GM12801 (cell line): Measurements from ENCODE around the gene DIS3L2.

Experiments used
- CTCF ChIP-seq: IDR thresholded peaks from one replicate; pipeline ENCODE4 v1.5.1; 2011; ENCODE audit warnings: control low read depth; ENCODE audit not compliant: insufficient read length; ENCODE audit errors: extremely low read depth

The DIS3L2 gene

GRCh38 chr2:232299084-232299483, 337.6 kb downstream of the DIS3L2 start:
- no peak for TF ChIP-seq CTCF

GRCh38 chr2:232299927-232300674, 338.6 kb downstream of the DIS3L2 start:
- no peak for TF ChIP-seq CTCF

GRCh38 chr2:232300894-232301387, 339.4 kb downstream of the DIS3L2 start:
- TF ChIP-seq CTCF, result no peak

GRCh38 chr2:232304236-232304635, 342.7 kb downstream of the DIS3L2 start:
- TF ChIP-seq CTCF, result no peak

- TF ChIP-seq CTCF, result no peak
Observed at GRCh38 chr2:232306741-232307305, 345.3 kb downstream of the DIS3L2 start.

- no peak for TF ChIP-seq CTCF
Observed at GRCh38 chr2:232307854-232308253, 346.3 kb downstream of the DIS3L2 start.

- TF ChIP-seq CTCF, result no peak
Observed at GRCh38 chr2:232308986-232309385, 347.5 kb downstream of the DIS3L2 start.
